ENCODE results near the gene COX15.

DNA sequence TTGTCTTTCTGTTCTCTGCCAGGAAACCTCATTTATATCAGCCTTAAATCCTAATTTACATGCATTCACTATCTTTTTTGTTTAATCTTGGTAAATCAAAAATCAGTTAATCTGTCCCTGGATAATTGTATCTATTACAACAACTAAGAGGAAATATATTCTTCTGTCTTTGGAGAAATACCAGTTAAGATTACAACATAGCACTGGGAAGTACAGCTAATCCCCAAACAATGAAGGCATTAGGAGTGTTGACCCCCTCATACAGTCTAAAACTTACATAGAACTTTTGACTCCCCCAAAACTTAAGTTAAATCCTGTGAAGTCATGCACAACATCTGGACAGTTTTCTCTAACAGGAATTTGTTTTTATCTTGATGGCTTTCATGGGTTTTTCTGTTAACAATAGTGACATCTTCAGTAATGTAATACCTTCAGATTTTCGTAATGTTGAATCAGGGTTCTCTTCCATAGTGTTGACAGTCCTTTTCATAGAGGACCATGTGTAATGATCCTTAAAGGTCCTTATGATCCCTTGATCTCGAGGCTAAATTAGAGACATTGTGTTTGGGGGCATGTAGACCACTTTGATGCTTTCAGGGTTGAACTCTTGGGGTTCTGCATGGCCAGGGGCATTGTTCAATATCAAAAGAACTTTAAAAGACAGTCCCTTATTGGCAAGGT is 26.4 kb upstream of the COX15 start:
- TF ChIP-seq, protein P1, sequence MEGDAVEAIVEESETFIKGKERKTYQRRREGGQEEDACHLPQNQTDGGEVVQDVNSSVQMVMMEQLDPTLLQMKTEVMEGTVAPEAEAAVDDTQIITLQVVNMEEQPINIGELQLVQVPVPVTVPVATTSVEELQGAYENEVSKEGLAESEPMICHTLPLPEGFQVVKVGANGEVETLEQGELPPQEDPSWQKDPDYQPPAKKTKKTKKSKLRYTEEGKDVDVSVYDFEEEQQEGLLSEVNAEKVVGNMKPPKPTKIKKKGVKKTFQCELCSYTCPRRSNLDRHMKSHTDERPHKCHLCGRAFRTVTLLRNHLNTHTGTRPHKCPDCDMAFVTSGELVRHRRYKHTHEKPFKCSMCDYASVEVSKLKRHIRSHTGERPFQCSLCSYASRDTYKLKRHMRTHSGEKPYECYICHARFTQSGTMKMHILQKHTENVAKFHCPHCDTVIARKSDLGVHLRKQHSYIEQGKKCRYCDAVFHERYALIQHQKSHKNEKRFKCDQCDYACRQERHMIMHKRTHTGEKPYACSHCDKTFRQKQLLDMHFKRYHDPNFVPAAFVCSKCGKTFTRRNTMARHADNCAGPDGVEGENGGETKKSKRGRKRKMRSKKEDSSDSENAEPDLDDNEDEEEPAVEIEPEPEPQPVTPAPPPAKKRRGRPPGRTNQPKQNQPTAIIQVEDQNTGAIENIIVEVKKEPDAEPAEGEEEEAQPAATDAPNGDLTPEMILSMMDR (IDR thresholded peaks at IDR 0.05; ENCODE audit: insufficient read depth, low read length): no peak
- no peak for TF ChIP-seq GABPA (IDR thresholded peaks at IDR 0.05; ENCODE audit: low read depth)
- no peak for TF ChIP-seq SPI1 (IDR thresholded peaks at IDR 0.05; ENCODE audit: borderline replicate concordance, low read depth)
- no peak for TF ChIP-seq POLR2AphosphoS5 (IDR thresholded peaks at IDR 0.05; ENCODE audit: low read depth)
- TF ChIP-seq, protein P2, sequence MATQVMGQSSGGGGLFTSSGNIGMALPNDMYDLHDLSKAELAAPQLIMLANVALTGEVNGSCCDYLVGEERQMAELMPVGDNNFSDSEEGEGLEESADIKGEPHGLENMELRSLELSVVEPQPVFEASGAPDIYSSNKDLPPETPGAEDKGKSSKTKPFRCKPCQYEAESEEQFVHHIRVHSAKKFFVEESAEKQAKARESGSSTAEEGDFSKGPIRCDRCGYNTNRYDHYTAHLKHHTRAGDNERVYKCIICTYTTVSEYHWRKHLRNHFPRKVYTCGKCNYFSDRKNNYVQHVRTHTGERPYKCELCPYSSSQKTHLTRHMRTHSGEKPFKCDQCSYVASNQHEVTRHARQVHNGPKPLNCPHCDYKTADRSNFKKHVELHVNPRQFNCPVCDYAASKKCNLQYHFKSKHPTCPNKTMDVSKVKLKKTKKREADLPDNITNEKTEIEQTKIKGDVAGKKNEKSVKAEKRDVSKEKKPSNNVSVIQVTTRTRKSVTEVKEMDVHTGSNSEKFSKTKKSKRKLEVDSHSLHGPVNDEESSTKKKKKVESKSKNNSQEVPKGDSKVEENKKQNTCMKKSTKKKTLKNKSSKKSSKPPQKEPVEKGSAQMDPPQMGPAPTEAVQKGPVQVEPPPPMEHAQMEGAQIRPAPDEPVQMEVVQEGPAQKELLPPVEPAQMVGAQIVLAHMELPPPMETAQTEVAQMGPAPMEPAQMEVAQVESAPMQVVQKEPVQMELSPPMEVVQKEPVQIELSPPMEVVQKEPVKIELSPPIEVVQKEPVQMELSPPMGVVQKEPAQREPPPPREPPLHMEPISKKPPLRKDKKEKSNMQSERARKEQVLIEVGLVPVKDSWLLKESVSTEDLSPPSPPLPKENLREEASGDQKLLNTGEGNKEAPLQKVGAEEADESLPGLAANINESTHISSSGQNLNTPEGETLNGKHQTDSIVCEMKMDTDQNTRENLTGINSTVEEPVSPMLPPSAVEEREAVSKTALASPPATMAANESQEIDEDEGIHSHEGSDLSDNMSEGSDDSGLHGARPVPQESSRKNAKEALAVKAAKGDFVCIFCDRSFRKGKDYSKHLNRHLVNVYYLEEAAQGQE (IDR thresholded peaks at IDR 0.05; ENCODE audit: insufficient replicate concordance, low read depth): no peak
